SKM-1 treated with dmso at 0.1 percent for 144 hours (cell line): Measurements from ENCODE around the gene CD6.
A peak's percentile ranks its signal among the peaks of the same experiment; 100 is the strongest.

Source experiments
- DNase-seq: peaks from one replicate; lab custom pipeline; 2025; ENCODE audit not compliant: unreplicated experiment; lab: John Stamatoyannopoulos, UW

Gene CD6

GRCh38 chr11:61024938-61025820 lies 53.7 kb downstream of the CD6 start:
- no peak for DNase-seq

- DNase-seq, result no peak
Measured at GRCh38 chr11:61025821-61026120, 54.3 kb downstream of the CD6 start.

- peak; percentile 84 for DNase-seq
Measured at GRCh38 chr11:61026121-61027031, 54.9 kb downstream of the CD6 start.

- DNase-seq, result no peak
Measured at GRCh38 chr11:61027141-61027840, 55.8 kb downstream of the CD6 start.

GRCh38 chr11:61028135-61028729 lies 56.8 kb downstream of the CD6 start:
- DNase-seq, result no peak

GRCh38 chr11:61032824-61033223 lies 61.3 kb downstream of the CD6 start:
- DNase-seq, result no peak

GRCh38 chr11:61033417-61033816 lies 61.9 kb downstream of the CD6 start:
- no peak for DNase-seq

- no peak for DNase-seq
Measured at GRCh38 chr11:61034111-61034510, 62.6 kb downstream of the CD6 start.

- DNase-seq, result no peak
Measured at GRCh38 chr11:61034704-61035525, 63.4 kb downstream of the CD6 start.

- no peak for DNase-seq
Measured at GRCh38 chr11:61035526-61035835, 64.0 kb downstream of the CD6 start.

- no peak for DNase-seq
Measured at GRCh38 chr11:61037441-61038093, 66.1 kb downstream of the CD6 start.

- no peak for DNase-seq
Measured at GRCh38 chr11:61039916-61040315, 68.4 kb downstream of the CD6 start.

GRCh38 chr11:61041755-61042518 lies 70.5 kb downstream of the CD6 start:
- DNase-seq, result no peak

GRCh38 chr11:61042537-61042936 lies 71.1 kb downstream of the CD6 start:
- no peak for DNase-seq

GRCh38 chr11:61042961-61043540 lies 71.6 kb downstream of the CD6 start:
- DNase-seq, result no peak

- no peak for DNase-seq
Measured at GRCh38 chr11:61045271-61045670, 73.8 kb downstream of the CD6 start.

- DNase-seq, result no peak
Measured at GRCh38 chr11:61046833-61047232, 75.4 kb downstream of the CD6 start.

GRCh38 chr11:61048368-61049062 lies 77.0 kb downstream of the CD6 start:
- DNase-seq, result no peak
